DND-41 (cell line): ENCODE results near the gene ZNF668.

Experiments
- ATAC-seq: fragments of 200-7000 bp; cut with Tn5 transposase; 3 replicates; pipeline ENCODE4 v1.9.1; 2021; ENCODE audit warnings: low read depth; ENCODE audit not compliant: insufficient read depth
- DNase-seq: peaks from one replicate; pipeline ENCODE4 v3.0.0-alpha.2; 2020
- H2AFZ ChIP-seq: 2 replicates; pipeline ENCODE4 v1.6.0; 2012; ENCODE audit warnings: low read depth, low read length
- H3K27ac ChIP-seq: 2 replicates; pipeline ENCODE4 v1.5.1; 2012; ENCODE audit warnings: low read length, inconsistent platforms
- H3K27me3 ChIP-seq: fragments of 200-600 bp; sonication (generic); 2 replicates; pipeline ENCODE4 v1.6.0; 2012; ENCODE audit warnings: low read length, mild to moderate bottlenecking, inconsistent platforms; ENCODE audit not compliant: insufficient read depth, poor library complexity
- H3K36me3 ChIP-seq: 2 replicates; pipeline ENCODE4 v1.5.1; 2012; ENCODE audit warnings: low read length, inconsistent platforms; ENCODE audit not compliant: insufficient read depth
- H3K4me1 ChIP-seq: 2 replicates; pipeline ENCODE4 v1.5.1; 2012; ENCODE audit warnings: mild to moderate bottlenecking, low read length; ENCODE audit not compliant: insufficient read depth
- H3K4me2 ChIP-seq: 2 replicates; pipeline ENCODE4 v1.6.0; 2012; ENCODE audit warnings: mild to moderate bottlenecking, moderate library complexity, low read length, inconsistent platforms; ENCODE audit not compliant: insufficient read depth
- H3K4me3 ChIP-seq, 2 experiments: fragments of 200-600 bp in 1 of 2; shearing (Covaris generic) in 1 of 2; 2 replicates each; pipeline ENCODE4 v1.5.1; 2012 to 2016; ENCODE audit warnings: inconsistent platforms in 2 of 2, low read length in 2 of 2, mild to moderate bottlenecking in 2 of 2, low read depth in 1 of 2, moderate library complexity in 1 of 2
- H3K79me2 ChIP-seq: 2 replicates; pipeline ENCODE4 v1.6.0; 2012; ENCODE audit warnings: low read length, inconsistent platforms; ENCODE audit not compliant: insufficient read depth
- H3K9ac ChIP-seq: 2 replicates; pipeline ENCODE4 v1.6.0; 2012; ENCODE audit warnings: low read depth, mild to moderate bottlenecking, inconsistent platforms, low read length, moderate library complexity
- H3K9me3 ChIP-seq: 2 replicates; pipeline ENCODE4 v1.5.1; 2012; ENCODE audit warnings: low read length, moderate library complexity, mild to moderate bottlenecking, inconsistent platforms; ENCODE audit not compliant: insufficient read depth, severe bottlenecking
- H4K20me1 ChIP-seq: 2 replicates; pipeline ENCODE4 v1.6.0; 2012; ENCODE audit warnings: low read length; ENCODE audit not compliant: insufficient read depth
- CTCF ChIP-seq: IDR thresholded peaks from 2 replicates; pipeline ENCODE4 v1.5.1; 2012; ENCODE audit warnings: borderline replicate concordance, low read length, moderate library complexity, mild to moderate bottlenecking; ENCODE audit not compliant: poor library complexity, severe bottlenecking; ENCODE audit errors: extremely low read depth
- EZH2 ChIP-seq: IDR thresholded peaks from 3 replicates; pipeline ENCODE4 v1.6.1; 2012; ENCODE audit warnings: borderline replicate concordance, low read depth, mild to moderate bottlenecking, moderate library complexity, low read length, inconsistent platforms; ENCODE audit not compliant: severe bottlenecking

The ZNF668 gene

GRCh38 chr16:31083556-31083955 lies 9.5 kb upstream of the ZNF668 start:
- peaks cover 91% of the 10 kb centered on the region for H3K36me3 ChIP-seq
- TF ChIP-seq CTCF: no peak
- no peak for TF ChIP-seq EZH2
- H3K9me3 ChIP-seq: no peaks in the 10 kb centered on the region
- peaks cover 15% of the 10 kb centered on the region for H3K4me1 ChIP-seq
- peaks cover 37% of the 10 kb centered on the region for H3K79me2 ChIP-seq
- no peaks in the 10 kb centered on the region for H3K27me3 ChIP-seq
- DNase-seq (no peak), ATAC-seq (no peak)
- no peak overlapping the region for H3K27ac ChIP-seq
- H3K4me3 ChIP-seq: no peak overlapping the region
- no peak overlapping the region for H3K9ac ChIP-seq
- no peak overlapping the region for H2AFZ ChIP-seq
- no peak overlapping the region for H3K4me2 ChIP-seq
- peaks cover 59% of the 10 kb centered on the region for H4K20me1 ChIP-seq

- Histone ChIP-seq H3K9me3 (no peaks in the 10 kb centered on the region), H3K9ac (no peak overlapping the region), H3K27me3 (no peaks in the 10 kb centered on the region), H3K4me1 (peaks cover 15% of the 10 kb centered on the region), H3K36me3 (peaks cover 93% of the 10 kb centered on the region), H4K20me1 (peaks cover 59% of the 10 kb centered on the region), H3K4me3 (no peak overlapping the region), H3K4me2 (no peak overlapping the region), H2AFZ (no peak overlapping the region), H3K27ac (no peak overlapping the region), H3K79me2 (peaks cover 42% of the 10 kb centered on the region)
- DNase-seq (no peak), ATAC-seq (no peak)
- TF ChIP-seq CTCF (no peak), EZH2 (no peak)
Observed at GRCh38 chr16:31083081-31083480, 9.0 kb upstream of the ZNF668 start.

- TF ChIP-seq CTCF (no peak), EZH2 (no peak)
- H3K4me2 ChIP-seq: no peak overlapping the region
- H3K9me3 ChIP-seq: no peaks in the 10 kb centered on the region
- no peak overlapping the region for H3K4me3 ChIP-seq
- H3K27me3 ChIP-seq: no peaks in the 10 kb centered on the region
- H3K79me2 ChIP-seq: peaks cover 47% of the 10 kb centered on the region
- H3K36me3 ChIP-seq: peaks cover 95% of the 10 kb centered on the region
- ATAC-seq (no peak), DNase-seq (no peak)
- H3K4me1 ChIP-seq: peaks cover 15% of the 10 kb centered on the region
- no peak overlapping the region for H3K27ac ChIP-seq
- H2AFZ ChIP-seq: no peak overlapping the region
- H3K9ac ChIP-seq: no peak overlapping the region
- H4K20me1 ChIP-seq: peaks cover 64% of the 10 kb centered on the region
Observed at GRCh38 chr16:31082368-31083045, 8.5 kb upstream of the ZNF668 start.
